ENCODE results near the gene LRG1. TPM values are rescaled to one million over a fixed set of nuclear protein-coding genes. Genes with fewer than 3 reads are reported as not detected.

Gene LRG1
- total and polyA plus RNA-seq, 2 experiments from 2014 or later, result 0.21 to 0.45 TPM

DNA sequence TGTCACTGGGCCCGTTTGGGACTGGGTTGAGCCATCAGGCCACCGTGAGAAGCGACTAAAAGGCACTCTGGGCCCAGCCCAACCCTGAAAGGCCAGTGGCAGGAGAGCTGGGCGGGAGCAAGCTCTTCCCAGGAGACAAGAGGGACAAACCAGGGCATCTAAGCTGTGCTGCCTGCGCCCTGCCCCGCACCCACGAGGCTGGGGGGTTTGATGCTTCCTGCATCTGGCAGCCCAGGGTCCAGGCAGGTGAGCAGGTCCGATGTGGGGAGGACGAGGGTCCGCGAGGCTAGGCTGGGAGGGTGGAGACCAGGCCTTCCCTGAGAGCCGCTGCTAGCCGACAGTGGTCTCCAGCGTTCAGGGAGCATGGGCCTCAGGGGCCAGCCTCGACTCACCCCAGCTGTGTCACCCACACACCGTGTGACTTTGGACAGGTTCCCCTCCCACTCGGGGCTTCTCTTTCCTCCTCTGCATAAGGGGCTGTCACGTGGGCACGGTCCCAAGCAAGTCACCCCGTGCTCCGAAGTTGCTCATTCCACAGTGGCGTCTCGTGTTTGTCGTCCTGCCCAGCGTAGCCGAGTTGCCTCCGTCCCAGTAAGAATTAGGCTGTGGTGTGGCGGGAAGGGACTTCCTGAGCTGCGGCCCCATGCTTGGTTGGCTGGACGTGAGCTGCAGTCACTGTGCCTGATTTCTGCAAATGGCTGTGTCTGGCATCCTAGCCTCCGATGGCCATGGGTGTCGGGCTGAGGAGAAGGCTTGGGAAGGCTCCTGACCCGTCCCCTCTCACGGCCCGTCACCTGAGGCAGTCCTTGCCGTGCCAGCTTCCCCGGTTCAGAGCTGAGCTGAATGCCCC lies 37.3 kb downstream of the LRG1 start (continued):
- TF ChIP-seq ETS1 (IDR thresholded peaks at IDR 0.05), result no peak
- TF ChIP-seq ZNF114 (CRISPR knock-in tag; IDR thresholded peaks at IDR 0.05), result no peak

- H3K36me3 Mint-ChIP-seq (ENCODE audit: low read depth), result peaks cover 26% of the 10 kb centered on the region
- no peaks in the 10 kb centered on the region for H3F3A ChIP-seq (replicated peaks; ENCODE audit: low read depth)
- ATAC-seq (no peak), DNase-seq (ENCODE audit: low spot score) (no peak)
- no peak overlapping the region for H3K4me3 ChIP-seq
- no peaks in the 10 kb centered on the region for H3K4me1 Mint-ChIP-seq
- H4K20me1 ChIP-seq (replicated peaks; ENCODE audit: insufficient read depth), result no peaks in the 10 kb centered on the region; the same call in none of the 2 replicates
- H3K4me3 Mint-ChIP-seq, result no peak overlapping the region
- H3K27ac Mint-ChIP-seq, result no peak overlapping the region
- no peak overlapping the region for H3K27ac ChIP-seq (ENCODE audit: low read depth)
- H2AFZ ChIP-seq, result no peak overlapping the region
- H3K4me1 ChIP-seq (ENCODE audit: insufficient read depth), result no peaks in the 10 kb centered on the region
- peaks cover 5% of the 10 kb centered on the region; the same call in 1 of the 2 replicates for H3K36me3 ChIP-seq (ENCODE audit: insufficient read depth)
- H3K27me3 ChIP-seq (ENCODE audit: insufficient read depth), result no peaks in the 10 kb centered on the region
- H3K27me3 Mint-ChIP-seq (ENCODE audit: insufficient read depth, low read depth, poor library complexity), result peaks cover 14% of the 10 kb centered on the region
- H3K79me2 ChIP-seq (replicated peaks; ENCODE audit: insufficient read depth), result no peaks in the 10 kb centered on the region
- H3K9me2 ChIP-seq (ENCODE audit: insufficient read depth), result no peaks in the 10 kb centered on the region
- no peaks in the 10 kb centered on the region for H3K9me3 Mint-ChIP-seq
- no peak overlapping the region for H3K4me2 ChIP-seq
- TF ChIP-seq CREB1 (CRISPR knock-in tag; IDR thresholded peaks at IDR 0.05; ENCODE audit: low read depth), result no peak
- TF ChIP-seq STAT1 (IDR thresholded peaks at IDR 0.05; ENCODE audit: unreplicated experiment), result no peak
- TF ChIP-seq JUNB (IDR thresholded peaks at IDR 0.05; ENCODE audit: unreplicated experiment), result no peak
- TF ChIP-seq POLR2AphosphoS5 (IDR thresholded peaks at IDR 0.05; ENCODE audit: low read depth), result no peak
- TF ChIP-seq CTCF (conservative IDR thresholded peaks at IDR 0.05; ENCODE audit: low read depth in 2 of 2), result no peak
- no peak for TF ChIP-seq ZNF114 (CRISPR knock-in tag; IDR thresholded peaks at IDR 0.05)
- no peak for TF ChIP-seq ZNF331 (CRISPR knock-in tag; IDR thresholded peaks at IDR 0.05; ENCODE audit: low read depth)
- TF ChIP-seq EZH2 (IDR thresholded peaks at IDR 0.05; ENCODE audit: low read depth, unreplicated experiment), result no peak
- TF ChIP-seq REST (IDR thresholded peaks at IDR 0.05; ENCODE audit: unreplicated experiment), result no peak
- TF ChIP-seq, protein P1, sequence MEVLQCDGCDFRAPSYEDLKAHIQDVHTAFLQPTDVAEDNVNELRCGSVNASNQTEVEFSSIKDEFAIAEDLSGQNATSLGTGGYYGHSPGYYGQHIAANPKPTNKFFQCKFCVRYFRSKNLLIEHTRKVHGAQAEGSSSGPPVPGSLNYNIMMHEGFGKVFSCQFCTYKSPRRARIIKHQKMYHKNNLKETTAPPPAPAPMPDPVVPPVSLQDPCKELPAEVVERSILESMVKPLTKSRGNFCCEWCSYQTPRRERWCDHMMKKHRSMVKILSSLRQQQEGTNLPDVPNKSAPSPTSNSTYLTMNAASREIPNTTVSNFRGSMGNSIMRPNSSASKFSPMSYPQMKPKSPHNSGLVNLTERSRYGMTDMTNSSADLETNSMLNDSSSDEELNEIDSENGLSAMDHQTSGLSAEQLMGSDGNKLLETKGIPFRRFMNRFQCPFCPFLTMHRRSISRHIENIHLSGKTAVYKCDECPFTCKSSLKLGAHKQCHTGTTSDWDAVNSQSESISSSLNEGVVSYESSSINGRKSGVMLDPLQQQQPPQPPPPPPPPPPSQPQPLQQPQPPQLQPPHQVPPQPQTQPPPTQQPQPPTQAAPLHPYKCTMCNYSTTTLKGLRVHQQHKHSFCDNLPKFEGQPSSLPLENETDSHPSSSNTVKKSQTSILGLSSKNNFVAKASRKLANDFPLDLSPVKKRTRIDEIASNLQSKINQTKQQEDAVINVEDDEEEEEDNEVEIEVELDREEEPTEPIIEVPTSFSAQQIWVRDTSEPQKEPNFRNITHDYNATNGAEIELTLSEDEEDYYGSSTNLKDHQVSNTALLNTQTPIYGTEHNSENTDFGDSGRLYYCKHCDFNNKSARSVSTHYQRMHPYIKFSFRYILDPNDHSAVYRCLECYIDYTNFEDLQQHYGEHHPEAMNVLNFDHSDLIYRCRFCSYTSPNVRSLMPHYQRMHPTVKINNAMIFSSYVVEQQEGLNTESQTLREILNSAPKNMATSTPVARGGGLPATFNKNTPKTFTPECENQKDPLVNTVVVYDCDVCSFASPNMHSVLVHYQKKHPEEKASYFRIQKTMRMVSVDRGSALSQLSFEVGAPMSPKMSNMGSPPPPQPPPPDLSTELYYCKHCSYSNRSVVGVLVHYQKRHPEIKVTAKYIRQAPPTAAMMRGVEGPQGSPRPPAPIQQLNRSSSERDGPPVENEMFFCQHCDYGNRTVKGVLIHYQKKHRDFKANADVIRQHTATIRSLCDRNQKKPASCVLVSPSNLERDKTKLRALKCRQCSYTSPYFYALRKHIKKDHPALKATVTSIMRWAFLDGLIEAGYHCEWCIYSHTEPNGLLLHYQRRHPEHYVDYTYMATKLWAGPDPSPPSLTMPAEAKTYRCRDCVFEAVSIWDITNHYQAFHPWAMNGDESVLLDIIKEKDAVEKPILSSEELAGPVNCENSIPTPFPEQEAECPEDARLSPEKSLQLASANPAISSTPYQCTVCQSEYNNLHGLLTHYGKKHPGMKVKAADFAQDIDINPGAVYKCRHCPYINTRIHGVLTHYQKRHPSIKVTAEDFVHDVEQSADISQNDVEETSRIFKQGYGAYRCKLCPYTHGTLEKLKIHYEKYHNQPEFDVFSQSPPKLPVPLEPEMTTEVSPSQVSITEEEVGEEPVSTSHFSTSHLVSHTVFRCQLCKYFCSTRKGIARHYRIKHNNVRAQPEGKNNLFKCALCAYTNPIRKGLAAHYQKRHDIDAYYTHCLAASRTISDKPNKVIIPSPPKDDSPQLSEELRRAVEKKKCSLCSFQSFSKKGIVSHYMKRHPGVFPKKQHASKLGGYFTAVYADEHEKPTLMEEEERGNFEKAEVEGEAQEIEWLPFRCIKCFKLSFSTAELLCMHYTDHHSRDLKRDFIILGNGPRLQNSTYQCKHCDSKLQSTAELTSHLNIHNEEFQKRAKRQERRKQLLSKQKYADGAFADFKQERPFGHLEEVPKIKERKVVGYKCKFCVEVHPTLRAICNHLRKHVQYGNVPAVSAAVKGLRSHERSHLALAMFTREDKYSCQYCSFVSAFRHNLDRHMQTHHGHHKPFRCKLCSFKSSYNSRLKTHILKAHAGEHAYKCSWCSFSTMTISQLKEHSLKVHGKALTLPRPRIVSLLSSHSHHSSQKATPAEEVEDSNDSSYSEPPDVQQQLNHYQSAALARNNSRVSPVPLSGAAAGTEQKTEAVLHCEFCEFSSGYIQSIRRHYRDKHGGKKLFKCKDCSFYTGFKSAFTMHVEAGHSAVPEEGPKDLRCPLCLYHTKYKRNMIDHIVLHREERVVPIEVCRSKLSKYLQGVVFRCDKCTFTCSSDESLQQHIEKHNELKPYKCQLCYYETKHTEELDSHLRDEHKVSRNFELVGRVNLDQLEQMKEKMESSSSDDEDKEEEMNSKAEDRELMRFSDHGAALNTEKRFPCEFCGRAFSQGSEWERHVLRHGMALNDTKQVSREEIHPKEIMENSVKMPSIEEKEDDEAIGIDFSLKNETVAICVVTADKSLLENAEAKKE (CRISPR knock-in tag; IDR thresholded peaks at IDR 0.05), result no peak
- no peak for TF ChIP-seq NANOG (IDR thresholded peaks at IDR 0.05; ENCODE audit: borderline replicate concordance)
Observed at GRCh38 chr19:4501691-4502090, 38.1 kb downstream of the LRG1 start.

Measured in GM23338 (cell line).